ENCODE measurements around the gene CAMK1D.

Gene CAMK1D

GRCh38 chr10:12499076-12499986, 150.0 kb downstream of the CAMK1D start:
- no peak for DNase-seq (ENCODE audit: low spot score)

GRCh38 chr10:12500381-12501303, 151.3 kb downstream of the CAMK1D start:
- DNase-seq (ENCODE audit: low spot score), result no peak

GRCh38 chr10:12501324-12501723, 152.0 kb downstream of the CAMK1D start:
- DNase-seq (ENCODE audit: low spot score), result no peak

GRCh38 chr10:12501841-12502525, 152.6 kb downstream of the CAMK1D start:
- DNase-seq (ENCODE audit: low spot score), result no peak

GRCh38 chr10:12502526-12503274, 153.4 kb downstream of the CAMK1D start:
- no peak for DNase-seq (ENCODE audit: low spot score)

GRCh38 chr10:12503311-12503710, 154.0 kb downstream of the CAMK1D start:
- DNase-seq (ENCODE audit: low spot score), result no peak

GRCh38 chr10:12504176-12504575, 154.8 kb downstream of the CAMK1D start:
- DNase-seq (ENCODE audit: low spot score), result no peak

GRCh38 chr10:12504628-12505027, 155.3 kb downstream of the CAMK1D start:
- no peak for DNase-seq (ENCODE audit: low spot score)

GRCh38 chr10:12505683-12506082, 156.3 kb downstream of the CAMK1D start:
- no peak for DNase-seq (ENCODE audit: low spot score)

- DNase-seq (ENCODE audit: low spot score), result no peak
Measured at GRCh38 chr10:12507165-12507850, 158.0 kb downstream of the CAMK1D start.

- DNase-seq (ENCODE audit: low spot score), result no peak
Measured at GRCh38 chr10:12508165-12508564, 158.8 kb downstream of the CAMK1D start.

- no peak for DNase-seq (ENCODE audit: low spot score)
Measured at GRCh38 chr10:12509016-12509793, 159.9 kb downstream of the CAMK1D start.

- DNase-seq (ENCODE audit: low spot score), result no peak
Measured at GRCh38 chr10:12509794-12510100, 160.4 kb downstream of the CAMK1D start.

- no peak for DNase-seq (ENCODE audit: low spot score)
Measured at GRCh38 chr10:12510501-12510941, 161.2 kb downstream of the CAMK1D start.

GRCh38 chr10:12510984-12511383, 161.6 kb downstream of the CAMK1D start:
- no peak for DNase-seq (ENCODE audit: low spot score)

GRCh38 chr10:12511651-12512050, 162.3 kb downstream of the CAMK1D start:
- DNase-seq (ENCODE audit: low spot score), result no peak

GRCh38 chr10:12512332-12513002, 163.1 kb downstream of the CAMK1D start:
- DNase-seq (ENCODE audit: low spot score), result no peak

- DNase-seq (ENCODE audit: low spot score), result no peak
Measured at GRCh38 chr10:12513003-12513365, 163.6 kb downstream of the CAMK1D start.

- no peak for DNase-seq (ENCODE audit: low spot score)
Measured at GRCh38 chr10:12513775-12514673, 164.7 kb downstream of the CAMK1D start.
